Measurements from ENCODE around the gene LRRC25.

DNA sequence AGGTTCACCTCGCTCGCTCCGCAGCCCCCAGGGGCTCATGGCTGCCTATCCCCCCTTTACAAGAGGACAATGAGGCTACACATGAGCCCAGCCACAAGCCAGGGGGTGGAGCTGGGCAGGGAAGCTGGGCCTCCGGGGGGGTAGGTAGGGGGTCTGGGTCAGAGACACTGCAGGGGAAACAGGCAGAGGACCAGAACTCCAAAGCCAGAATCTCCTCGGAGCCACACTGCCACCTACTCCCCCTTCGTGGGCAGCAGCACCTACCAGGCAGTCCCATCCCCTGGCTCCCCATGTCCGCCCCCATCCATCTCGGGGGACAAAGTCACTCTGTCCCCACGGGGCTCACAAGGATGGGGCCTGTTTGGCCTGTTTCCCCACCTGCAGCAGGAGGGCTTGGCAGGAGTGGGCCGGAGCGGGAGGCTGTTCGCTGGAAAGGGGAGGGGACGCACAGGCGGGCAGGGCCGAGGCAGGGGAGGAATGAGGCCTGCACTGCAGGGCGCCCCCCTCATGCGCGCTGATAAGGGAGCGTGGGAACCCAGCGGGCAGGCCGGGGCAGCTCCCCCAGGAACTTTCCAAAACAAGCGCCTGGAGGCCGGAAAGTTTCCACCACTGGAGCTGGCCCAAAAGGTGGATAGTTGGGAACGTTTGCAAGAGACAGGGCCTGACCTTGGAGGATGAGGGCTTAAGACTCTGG lies 41.1 kb upstream of the LRRC25 start:
- TF ChIP-seq, protein P1, sequence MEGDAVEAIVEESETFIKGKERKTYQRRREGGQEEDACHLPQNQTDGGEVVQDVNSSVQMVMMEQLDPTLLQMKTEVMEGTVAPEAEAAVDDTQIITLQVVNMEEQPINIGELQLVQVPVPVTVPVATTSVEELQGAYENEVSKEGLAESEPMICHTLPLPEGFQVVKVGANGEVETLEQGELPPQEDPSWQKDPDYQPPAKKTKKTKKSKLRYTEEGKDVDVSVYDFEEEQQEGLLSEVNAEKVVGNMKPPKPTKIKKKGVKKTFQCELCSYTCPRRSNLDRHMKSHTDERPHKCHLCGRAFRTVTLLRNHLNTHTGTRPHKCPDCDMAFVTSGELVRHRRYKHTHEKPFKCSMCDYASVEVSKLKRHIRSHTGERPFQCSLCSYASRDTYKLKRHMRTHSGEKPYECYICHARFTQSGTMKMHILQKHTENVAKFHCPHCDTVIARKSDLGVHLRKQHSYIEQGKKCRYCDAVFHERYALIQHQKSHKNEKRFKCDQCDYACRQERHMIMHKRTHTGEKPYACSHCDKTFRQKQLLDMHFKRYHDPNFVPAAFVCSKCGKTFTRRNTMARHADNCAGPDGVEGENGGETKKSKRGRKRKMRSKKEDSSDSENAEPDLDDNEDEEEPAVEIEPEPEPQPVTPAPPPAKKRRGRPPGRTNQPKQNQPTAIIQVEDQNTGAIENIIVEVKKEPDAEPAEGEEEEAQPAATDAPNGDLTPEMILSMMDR (IDR thresholded peaks at IDR 0.05): no peak
- TF ChIP-seq POLR2A (IDR thresholded peaks at IDR 0.05): no peak
